Transverse colon (tissue), 4 donors: Measurements from ENCODE around the gene ZNF688. TPM values are rescaled to one million over a fixed set of nuclear protein-coding genes. Genes with fewer than 3 reads are reported as not detected.

Source experiments
- DNase-seq: peaks from one replicate; pipeline ENCODE4 v3.0.0-alpha.2; 2019
- H3K27ac ChIP-seq, 4 donors: fragments of 200-600 bp; sonication (generic); 2 replicates each; pipeline ENCODE4 v1.5.1; 2016 to 2018; ENCODE audit warnings: inconsistent platforms in 4 of 4
- H3K27me3 ChIP-seq: fragments of 200-600 bp; sonication (generic); 2 replicates; pipeline ENCODE4 v1.5.1; 2017; ENCODE audit warnings: inconsistent platforms
- H3K36me3 ChIP-seq, 4 donors: fragments of 200-600 bp; sonication (generic); 2 replicates each; pipeline ENCODE4 v1.5.1; 2017 to 2019; ENCODE audit warnings: inconsistent platforms in 4 of 4
- H3K4me1 ChIP-seq, 4 donors: fragments of 200-600 bp; sonication (generic); 2 replicates each; pipeline ENCODE4 v1.5.1; 2017 to 2020; ENCODE audit warnings: inconsistent platforms in 4 of 4
- H3K4me3 ChIP-seq, 4 donors: fragments of 200-600 bp; sonication (generic); 1 replicate in 1 of 4; 2 replicates in 3 of 4; pipeline versions ENCODE4 v1.5.1 to v1.6.1; 2017 to 2019; ENCODE audit warnings: inconsistent platforms in 4 of 4
- H3K9me3 ChIP-seq, 2 donors: fragments of 200-600 bp; sonication (generic); 2 replicates each; pipeline ENCODE4 v1.5.1; 2017 to 2019; ENCODE audit warnings: inconsistent platforms in 2 of 2
- EP300 ChIP-seq: sonication (generic); formaldehyde crosslinking; IDR thresholded peaks from one replicate; pipeline ENCODE4 v1.6.1; 2017; ENCODE audit warnings: antibody characterized with exemption, low read depth
- POLR2A ChIP-seq: fragments of 450-650 bp; IDR thresholded peaks from one replicate; pipeline ENCODE4 v1.6.1; 2016; ENCODE audit warnings: antibody characterized with exemption, mild to moderate bottlenecking, moderate library complexity
- POLR2AphosphoS5 ChIP-seq, 3 donors: sonication (generic); formaldehyde crosslinking; IDR thresholded peaks; one replicate each; pipeline ENCODE4 v1.6.1; 2016; ENCODE audit warnings: antibody characterized with exemption in 3 of 3
- WGBS, 2 donors: methylation state at CpG; one replicate each; pipeline ENCODE4 v1.1.5; 2018; ENCODE audit warnings: low coverage in 1 of 2; 5-methylcytosine and 5-hydroxymethylcytosine counted together
- in situ Hi-C, 4 donors: fragments of 200-750 bp; cut with MboI; loops; one replicate each; pipeline versions ENCODE4 v1.15.0 to v1.15.1; 2017; ENCODE audit warnings: low sequenced_read_pairs in 3 of 4, low pct_ligation_motif_present in 1 of 4, low pct_unique_long_range_greater_than_20kb in 1 of 4
- intact Hi-C: fragments of 100-400 bp; cut with DNase I; formaldehyde crosslinking; loops from one replicate; pipeline ENCODE4 v1.15.1; 2023; ENCODE audit warnings: low total_unique reads
- total RNA-seq, 4 donors: library from RNA; depleted of rRNA; stranded (reverse); fragments of >200 nt; gene quantifications; one replicate each; pipeline ENCODE4 v1.1.0, GENCODE V29; 2016
- TF ChIP-seq, protein P1 (sequence below), 5 experiments: fragments of 200-600 bp in 3 of 5; fragments of 450-650 bp in 2 of 5; sonication (generic) in 3 of 5; IDR thresholded peaks; 1 replicate in 2 of 5; 2 replicates in 3 of 5; pipeline ENCODE4 v1.5.1; 2016 to 2017; ENCODE audit warnings: antibody characterized with exemption in 5 of 5, inconsistent platforms in 3 of 5, mild to moderate bottlenecking in 2 of 5, moderate library complexity in 1 of 5

Gene ZNF688
- total RNA-seq, 4 donors from 2014 or later, result 22.9 to 64.3 (median 43.5) TPM

DNA sequence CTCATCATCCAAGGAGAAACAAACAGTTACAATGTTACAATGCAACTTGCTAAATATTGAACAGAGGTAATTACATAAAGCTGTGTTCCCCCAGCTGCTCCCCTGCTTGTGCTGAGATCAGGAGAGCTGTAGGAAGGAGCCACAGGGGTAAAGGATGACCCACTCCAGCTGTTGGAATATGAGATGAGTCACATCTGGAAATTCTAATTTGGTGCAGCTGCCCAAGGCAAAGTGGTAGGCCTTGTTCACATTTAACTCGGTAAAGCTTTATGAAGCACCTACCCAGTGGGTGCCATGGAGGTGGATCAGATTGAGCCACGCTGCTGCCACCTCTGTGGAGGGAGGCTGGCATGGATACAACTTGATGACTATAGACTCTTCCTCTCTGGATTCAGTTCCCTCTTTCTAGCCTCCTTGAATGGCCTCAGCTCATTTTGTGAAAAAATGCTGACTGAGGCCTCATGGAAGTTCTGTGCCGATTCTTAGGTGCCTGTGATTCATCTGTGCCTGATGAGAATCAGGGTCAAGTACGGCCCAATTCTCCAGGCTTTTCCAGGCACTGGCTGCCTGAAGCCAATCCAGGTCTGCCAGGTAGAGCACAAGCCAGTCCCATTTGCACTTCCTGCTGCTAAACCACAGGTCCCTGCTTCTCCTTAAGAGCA, 31.2 kb upstream of the ZNF688 start:
- intact Hi-C loops (no loop called here), in situ Hi-C loops (loop anchor here in 2 of 4 donors (10.0 kb wide), 2 partner anchors 158 to 168 kb away; partner anchors contain the start of genes DCTPP1 (in 1 of the 2) and SEPHS2 (in 1 of the 2))
- Histone ChIP-seq H3K9me3 (no peaks in the 10 kb centered on the region), H3K4me3 (no peak overlapping the region), H3K27me3 (no peaks in the 10 kb centered on the region), H3K27ac (no peak overlapping the region), H3K4me1 (peaks cover 0 to 18% (median 5%) of the 10 kb centered on the region in 4 donors), H3K36me3 (peaks cover 0 to 43% (median 8%) of the 10 kb centered on the region in 4 donors)
- TF ChIP-seq POLR2AphosphoS5 (IDR thresholded peaks at IDR 0.05) (no peak), POLR2A (no peak), EP300 (no peak)
- TF ChIP-seq, protein P1, sequence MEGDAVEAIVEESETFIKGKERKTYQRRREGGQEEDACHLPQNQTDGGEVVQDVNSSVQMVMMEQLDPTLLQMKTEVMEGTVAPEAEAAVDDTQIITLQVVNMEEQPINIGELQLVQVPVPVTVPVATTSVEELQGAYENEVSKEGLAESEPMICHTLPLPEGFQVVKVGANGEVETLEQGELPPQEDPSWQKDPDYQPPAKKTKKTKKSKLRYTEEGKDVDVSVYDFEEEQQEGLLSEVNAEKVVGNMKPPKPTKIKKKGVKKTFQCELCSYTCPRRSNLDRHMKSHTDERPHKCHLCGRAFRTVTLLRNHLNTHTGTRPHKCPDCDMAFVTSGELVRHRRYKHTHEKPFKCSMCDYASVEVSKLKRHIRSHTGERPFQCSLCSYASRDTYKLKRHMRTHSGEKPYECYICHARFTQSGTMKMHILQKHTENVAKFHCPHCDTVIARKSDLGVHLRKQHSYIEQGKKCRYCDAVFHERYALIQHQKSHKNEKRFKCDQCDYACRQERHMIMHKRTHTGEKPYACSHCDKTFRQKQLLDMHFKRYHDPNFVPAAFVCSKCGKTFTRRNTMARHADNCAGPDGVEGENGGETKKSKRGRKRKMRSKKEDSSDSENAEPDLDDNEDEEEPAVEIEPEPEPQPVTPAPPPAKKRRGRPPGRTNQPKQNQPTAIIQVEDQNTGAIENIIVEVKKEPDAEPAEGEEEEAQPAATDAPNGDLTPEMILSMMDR (IDR thresholded peaks at IDR 0.05), result no peak
- DNase-seq, result no peak
- WGBS, 2 donors, result 62 to 80% methylated on average over 2 to 4 of the region's 4 CpGs

DNA sequence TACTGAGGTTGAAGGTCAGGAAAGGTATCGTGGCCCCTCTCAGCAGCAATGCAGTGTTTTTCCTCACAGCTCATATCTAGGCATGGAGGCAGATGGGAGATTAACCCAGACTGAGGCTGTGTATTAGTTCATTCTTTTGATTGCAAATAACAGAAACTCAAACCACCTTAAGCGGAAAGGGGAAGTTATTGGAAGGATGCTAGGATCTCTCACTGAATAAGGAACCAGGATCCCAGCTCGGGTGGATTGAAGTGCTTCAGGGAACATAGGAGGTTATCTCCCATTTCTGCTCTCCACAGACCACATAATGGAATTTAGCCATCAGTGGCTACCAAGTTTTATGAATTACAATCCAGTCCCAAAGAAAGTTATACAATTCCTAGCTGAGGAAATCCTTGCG, 30.5 kb upstream of the ZNF688 start:
- H3K4me3 ChIP-seq, result no peak overlapping the region
- intact Hi-C loops (no loop called here), in situ Hi-C loops (loop anchor here in 2 of 4 donors (10.0 kb wide), 2 partner anchors 157 to 167 kb away; partner anchors contain the start of genes DCTPP1 (in 1 of the 2) and SEPHS2 (in 1 of the 2))
- WGBS, 2 donors, result 57 to 85% methylated on average over 2 to 4 of the region's 4 CpGs
- no peaks in the 10 kb centered on the region for H3K27me3 ChIP-seq
- H3K9me3 ChIP-seq, result no peaks in the 10 kb centered on the region
- no peak for TF ChIP-seq POLR2AphosphoS5 (IDR thresholded peaks at IDR 0.05)
- no peak overlapping the region for H3K27ac ChIP-seq
- DNase-seq, result no peak
- peaks cover 0 to 36% (median 8%) of the 10 kb centered on the region in 4 donors for H3K36me3 ChIP-seq
- H3K4me1 ChIP-seq, result peaks cover 0 to 16% (median 3%) of the 10 kb centered on the region in 4 donors

DNA sequence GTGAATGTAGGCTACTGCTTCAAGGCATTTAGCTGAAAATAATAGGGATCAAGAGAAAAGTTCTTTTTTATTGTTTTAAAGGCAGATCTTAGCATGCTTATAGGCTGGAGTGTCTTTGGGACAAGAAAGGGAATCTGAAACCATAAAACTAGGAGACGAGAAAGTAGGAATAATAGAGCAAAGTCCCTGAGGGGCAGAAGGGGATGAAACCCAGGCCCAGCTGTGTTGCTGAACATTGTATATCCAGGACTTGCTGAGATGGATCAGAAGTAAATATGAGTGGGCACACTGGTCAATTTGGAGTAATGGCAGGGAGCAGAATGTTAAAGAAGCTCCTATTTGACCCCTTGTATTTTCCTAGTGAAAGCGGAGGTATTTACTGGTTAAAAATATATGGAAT, 29.4 kb upstream of the ZNF688 start:
- Histone ChIP-seq H3K9me3 (no peaks in the 10 kb centered on the region), H3K27me3 (no peaks in the 10 kb centered on the region), H3K27ac (no peak overlapping the region), H3K4me3 (no peak overlapping the region), H3K4me1 (peaks cover 0 to 16% (median 3%) of the 10 kb centered on the region in 4 donors), H3K36me3 (peaks cover 0 to 28% (median 8%) of the 10 kb centered on the region in 4 donors)
- 97 to 100% methylated on average over 1 to 2 of the region's 2 CpGs for WGBS, 2 donors
- intact Hi-C loops (no loop called here), in situ Hi-C loops (loop anchor here in 2 of 4 donors (10.0 kb wide), 2 partner anchors 156 to 166 kb away; partner anchors contain the start of genes DCTPP1 (in 1 of the 2) and SEPHS2 (in 1 of the 2))
- no peak for DNase-seq
- TF ChIP-seq POLR2AphosphoS5 (IDR thresholded peaks at IDR 0.05), result no peak
- TF ChIP-seq EP300, result no peak
- TF ChIP-seq POLR2A, result no peak
- TF ChIP-seq, protein P1 (IDR thresholded peaks at IDR 0.05), result no peak

DNA sequence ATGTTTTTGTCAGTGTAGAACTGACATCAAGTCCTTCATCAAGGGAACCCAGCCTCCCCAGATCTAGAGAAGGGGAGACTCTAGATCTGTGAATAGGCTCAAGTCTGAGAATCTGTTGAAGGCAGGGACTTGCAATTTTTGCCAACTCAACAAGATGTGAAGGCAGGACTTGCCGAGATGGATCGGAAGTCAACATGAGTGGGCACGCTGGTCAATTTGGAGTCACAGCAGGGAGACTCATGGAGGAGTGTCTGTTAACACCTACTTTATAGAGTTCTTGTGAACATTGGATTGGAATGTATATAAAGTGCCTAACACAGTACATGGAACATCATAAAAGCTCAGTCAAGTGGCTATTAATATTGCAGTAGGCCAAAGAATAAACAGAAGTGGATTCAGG, 28.7 kb upstream of the ZNF688 start:
- intact Hi-C loops, result no loop called here
- Histone ChIP-seq H3K9me3 (no peaks in the 10 kb centered on the region), H3K4me3 (no peak overlapping the region), H3K27me3 (no peaks in the 10 kb centered on the region), H3K27ac (no peak overlapping the region), H3K36me3 (peaks cover 0 to 26% (median 8%) of the 10 kb centered on the region in 4 donors), H3K4me1 (peaks cover 0 to 16% (median 3%) of the 10 kb centered on the region in 4 donors)
- no peak for DNase-seq
- WGBS, 2 donors, result 93 to 100% methylated on average over 3 of the region's 3 CpGs
- TF ChIP-seq, protein P1 (IDR thresholded peaks at IDR 0.05), result no peak
- TF ChIP-seq POLR2A, result no peak
- TF ChIP-seq POLR2AphosphoS5 (IDR thresholded peaks at IDR 0.05), result no peak
- TF ChIP-seq EP300, result no peak
- in situ Hi-C loops, result loop anchor here in 2 of 4 donors (10.0 kb wide), 2 partner anchors 155 to 165 kb away; partner anchors contain the start of genes DCTPP1 (in 1 of the 2) and SEPHS2 (in 1 of the 2)
